Measurements from ENCODE around the gene CSRP1. TPM values are rescaled to one million over a fixed set of nuclear protein-coding genes. Genes with fewer than 3 reads are reported as not detected.

CSRP1 gene
- total and polyA plus RNA-seq, 2 donors (not counting 1 experiment from before 2014, with no cell fraction given): 23.8 to 36.7 TPM

GRCh38 chr1:201491896-201492511 lies 14.9 kb downstream of the CSRP1 start:
- no peaks in the 10 kb centered on the region for H3K79me2 ChIP-seq (ENCODE audit: control insufficient read depth, insufficient read depth, low read length)
- no peak overlapping the region for H3K27ac ChIP-seq (ENCODE audit: low read length in 2 of 2)
- intact Hi-C loops (cut with micrococcal nuclease): no loop called here
- Mint-ChIP-seq H3K27ac (no peak overlapping the region), H3K4me1 (peaks cover 8% of the 10 kb centered on the region), H3K9me3 (ENCODE audit: insufficient read depth) (no peaks in the 10 kb centered on the region), H3K4me3 (no peak overlapping the region), H3K27me3 (no peaks in the 10 kb centered on the region)
- H4K20me1 ChIP-seq (ENCODE audit: control insufficient read depth, insufficient read depth, low read length, poor library complexity, severe bottlenecking): no peaks in the 10 kb centered on the region
- peaks cover 0 to 26% of the 10 kb centered on the region in 2 experiments for H3K36me3 ChIP-seq (replicated peaks in 1 of 2; ENCODE audit: control extremely low read depth in 1 of 2, control insufficient read depth in 1 of 2, extremely low read depth in 1 of 2, insufficient read depth in 2 of 2, low read length in 1 of 2)
- H3K4me2 ChIP-seq (replicated peaks; ENCODE audit: low read depth, low read length, poor library complexity, severe bottlenecking): no peak overlapping the region
- no peaks in the 10 kb centered on the region for H3K4me1 ChIP-seq (ENCODE audit: control insufficient read depth in 2 of 2, insufficient read depth in 2 of 2, low read length in 2 of 2)
- no peak overlapping the region for H3K9ac ChIP-seq (ENCODE audit: low read length)
- no peak for DNase-seq
- no peak for ATAC-seq (ENCODE audit: low read depth)
- no peak overlapping the region for H3K4me3 ChIP-seq (ENCODE audit: control extremely low read depth in 1 of 5, extremely low read depth in 1 of 5, insufficient read depth in 1 of 5, low read depth in 2 of 5, low read length in 4 of 5)
- WGBS (ENCODE audit: insufficient coverage): 100% methylated on average over 2 of the region's 3 CpGs
- POLR2A ChIA-PET: no interaction called here
- CTCF ChIA-PET: interaction anchor here (3.1 to 4.7 kb wide), 2 partner anchors 11 to 21 kb away, joined by 18 to 28 read pairs; no protein-coding TSS in a partner anchor
- H3K27me3 ChIP-seq (replicated peaks in 1 of 4; ENCODE audit: control extremely low read depth in 1 of 4, control insufficient read depth in 3 of 4, insufficient read depth in 4 of 4, low read length in 3 of 4): no peaks in the 10 kb centered on the region
- no peak overlapping the region for H2AFZ ChIP-seq (ENCODE audit: insufficient read depth, low read depth, low read length, poor library complexity, severe bottlenecking)
- peaks cover 0 to 17% (median 0%) of the 10 kb centered on the region in 3 donors for H3K9me3 ChIP-seq (ENCODE audit: control extremely low read depth in 1 of 3, control insufficient read depth in 2 of 3, insufficient read depth in 1 of 3, low read length in 2 of 3)
- TF ChIP-seq CTCF (IDR thresholded peaks at IDR 0.05) (no peak), EZH2 (IDR thresholded peaks at IDR 0.05; ENCODE audit: borderline replicate concordance, insufficient read depth, low read depth, low read length, poor library complexity, severe bottlenecking) (no peak)

DNA sequence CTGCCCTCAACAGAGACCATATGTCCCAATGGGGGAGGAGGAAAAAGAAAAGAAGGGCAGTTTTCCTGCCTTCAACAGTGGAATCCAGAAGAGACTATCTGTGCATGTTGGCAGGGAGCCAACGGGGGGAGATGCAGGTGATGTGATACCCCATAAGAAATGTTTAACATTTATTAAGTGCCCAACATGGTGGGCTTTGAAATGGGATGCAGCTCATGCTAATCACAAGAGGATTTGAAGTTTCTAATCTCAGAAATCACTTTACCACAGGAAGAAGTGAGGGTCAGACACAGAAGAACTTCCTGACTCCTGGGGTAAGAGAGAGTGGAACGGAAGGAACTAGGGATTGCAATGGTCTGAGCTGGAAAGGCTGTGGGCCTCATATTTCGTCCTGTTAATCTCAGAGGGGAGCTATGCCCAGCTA lies 16.2 kb downstream of the CSRP1 start:
- POLR2A ChIA-PET: interaction anchor here (0.6 kb wide), 1 partner anchor 464 kb away, joined by 4 read pairs; no protein-coding TSS in a partner anchor

More for the DNA sequence above, 16.2 kb downstream of the CSRP1 start:
- no peak overlapping the region for H3K9ac ChIP-seq (ENCODE audit: low read length)
- H3K4me1 ChIP-seq (ENCODE audit: control insufficient read depth in 2 of 2, insufficient read depth in 2 of 2, low read length in 2 of 2): no peaks in the 10 kb centered on the region
- no peak overlapping the region for H3K27ac ChIP-seq (ENCODE audit: low read length in 2 of 2)
- H3K4me1 Mint-ChIP-seq: peaks cover 8% of the 10 kb centered on the region
- H3K9me3 Mint-ChIP-seq (ENCODE audit: insufficient read depth): no peaks in the 10 kb centered on the region
- intact Hi-C loops (cut with micrococcal nuclease): no loop called here
- H3K4me2 ChIP-seq (replicated peaks; ENCODE audit: low read depth, low read length, poor library complexity, severe bottlenecking): no peak overlapping the region
- no peaks in the 10 kb centered on the region for H3K27me3 ChIP-seq (replicated peaks in 1 of 4; ENCODE audit: control extremely low read depth in 1 of 4, control insufficient read depth in 3 of 4, insufficient read depth in 4 of 4, low read length in 3 of 4)
- no peak overlapping the region for H3K27ac Mint-ChIP-seq
- TF ChIP-seq EZH2 (IDR thresholded peaks at IDR 0.05; ENCODE audit: borderline replicate concordance, insufficient read depth, low read depth, low read length, poor library complexity, severe bottlenecking) (no peak), CTCF (IDR thresholded peaks at IDR 0.05) (no peak)
- no peak overlapping the region for H3K4me3 ChIP-seq (ENCODE audit: control extremely low read depth in 1 of 5, extremely low read depth in 1 of 5, insufficient read depth in 1 of 5, low read depth in 2 of 5, low read length in 4 of 5)
- H3K4me3 Mint-ChIP-seq: no peak overlapping the region
- ATAC-seq (ENCODE audit: low read depth): no peak
- H4K20me1 ChIP-seq (ENCODE audit: control insufficient read depth, insufficient read depth, low read length, poor library complexity, severe bottlenecking): no peaks in the 10 kb centered on the region
- CTCF ChIA-PET: interaction anchor here (3.1 to 4.7 kb wide), 2 partner anchors 9 to 22 kb away, joined by 18 to 28 read pairs; no protein-coding TSS in a partner anchor
- WGBS (ENCODE audit: insufficient coverage): 67% methylated on average over 1 of the region's 3 CpGs
- H3K27me3 Mint-ChIP-seq: no peaks in the 10 kb centered on the region
- no peak overlapping the region for H2AFZ ChIP-seq (ENCODE audit: insufficient read depth, low read depth, low read length, poor library complexity, severe bottlenecking)
- H3K79me2 ChIP-seq (ENCODE audit: control insufficient read depth, insufficient read depth, low read length): no peaks in the 10 kb centered on the region
- DNase-seq: no peak
- peaks cover 0 to 17% (median 0%) of the 10 kb centered on the region in 3 donors for H3K9me3 ChIP-seq (ENCODE audit: control extremely low read depth in 1 of 3, control insufficient read depth in 2 of 3, insufficient read depth in 1 of 3, low read length in 2 of 3)
- peaks cover 0 to 22% of the 10 kb centered on the region in 2 experiments for H3K36me3 ChIP-seq (replicated peaks in 1 of 2; ENCODE audit: control extremely low read depth in 1 of 2, control insufficient read depth in 1 of 2, extremely low read depth in 1 of 2, insufficient read depth in 2 of 2, low read length in 1 of 2)
